Uterus (tissue), 4 donors: ENCODE results near the gene RSRC1. TPM values are rescaled to one million over a fixed set of nuclear protein-coding genes. Genes with fewer than 3 reads are reported as not detected.
"Not testable (repeated sequence)": the region's sequence is repeated elsewhere in the genome, so short reads cannot be mapped to it uniquely, and the experiment has no call there.

Experiments used
- DNase-seq, 2 donors: peaks; one replicate each; pipeline ENCODE4 v3.0.0-alpha.2; 2019 to 2020
- H3K27ac ChIP-seq, 2 donors: fragments of 200-600 bp; sonication (generic); 1 replicate in 1 of 2; 2 replicates in 1 of 2; pipeline ENCODE4 v1.5.1; 2016 to 2018
- H3K27me3 ChIP-seq, 2 donors: fragments of 200-600 bp; sonication (generic); one replicate each; pipeline ENCODE4 v1.5.1; 2018 to 2019; ENCODE audit warnings: control low read depth in 1 of 2
- H3K36me3 ChIP-seq, 2 donors: fragments of 200-600 bp; sonication (generic); one replicate each; pipeline ENCODE4 v1.5.1; 2019; ENCODE audit warnings: control low read depth in 1 of 2
- H3K4me1 ChIP-seq, 2 donors: fragments of 200-600 bp; sonication (generic); one replicate each; pipeline ENCODE4 v1.5.1; 2018 to 2019; ENCODE audit warnings: control low read depth in 1 of 2
- H3K4me3 ChIP-seq, 2 donors: fragments of 200-600 bp; sonication (generic); 1 replicate in 1 of 2; 2 replicates in 1 of 2; pipeline ENCODE4 v1.5.1; 2018 to 2019; ENCODE audit warnings: mild to moderate bottlenecking in 1 of 2
- H3K9me3 ChIP-seq, 2 donors: fragments of 200-600 bp; sonication (generic); one replicate each; pipeline ENCODE4 v1.5.1; 2019; ENCODE audit warnings: control low read depth in 1 of 2
- POLR2A ChIP-seq, 2 donors: fragments of 450-650 bp; IDR thresholded peaks; one replicate each; pipeline ENCODE4 v1.6.1; 2016; ENCODE audit warnings: antibody characterized with exemption in 2 of 2, mild to moderate bottlenecking in 1 of 2, moderate library complexity in 1 of 2
- intact Hi-C: fragments of 100-400 bp; cut with DNase I; formaldehyde crosslinking; loops from one replicate; pipeline ENCODE4 v1.15.1; 2023; ENCODE audit warnings: low total_unique reads
- total RNA-seq, 4 donors: library from RNA; depleted of rRNA in 3 of 4; stranded (reverse); fragments of >200 nt in 3 of 4; gene quantifications; one replicate each; pipeline versions ENCODE4 v1.1.0 to v1.2.4, GENCODE V29; 2014 to 2023
- TF ChIP-seq, protein P1 (sequence below), 4 experiments: fragments of 200-600 bp in 2 of 4; fragments of 450-650 bp in 2 of 4; sonication (generic) in 2 of 4; IDR thresholded peaks; one replicate each; pipeline ENCODE4 v1.5.1; 2016 to 2019; ENCODE audit warnings: antibody characterized with exemption in 4 of 4, mild to moderate bottlenecking in 2 of 4, moderate library complexity in 1 of 4
- donor health status: DM: yes; HTN: yes; CAD: no.

RSRC1 gene
- total RNA-seq, 4 donors from 2014 or later = 24.1 to 128 (median 60.6) TPM

DNA sequence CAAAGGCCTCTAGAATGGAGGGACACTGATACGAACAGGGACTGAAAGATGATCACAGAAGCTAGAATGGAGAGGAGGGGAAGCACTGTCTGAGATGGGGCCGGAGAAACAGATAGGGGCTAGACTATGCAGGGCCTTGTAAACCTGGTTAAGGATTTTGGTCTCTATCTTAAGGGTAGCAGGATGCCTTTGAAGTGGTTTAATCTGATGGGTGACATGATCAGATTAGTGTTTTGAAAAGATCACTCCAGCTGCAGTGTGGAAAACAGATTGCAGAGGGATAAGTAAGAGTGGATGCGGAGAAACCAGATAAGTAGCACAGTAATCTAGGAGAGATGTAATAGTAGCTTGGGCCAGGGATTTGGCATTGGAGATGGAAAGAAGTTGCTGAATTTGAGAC lies 108.1 kb downstream of the RSRC1 start:
- no peak for DNase-seq
- Histone ChIP-seq H3K9me3 (no peaks in the 10 kb centered on the region), H3K4me3 (no peak overlapping the region), H3K27ac (no peak overlapping the region), H3K4me1 (no peaks in the 10 kb centered on the region), H3K36me3 (no peaks in the 10 kb centered on the region), H3K27me3 (no peaks in the 10 kb centered on the region)
- intact Hi-C loops = no loop called here
- TF ChIP-seq, protein P1, sequence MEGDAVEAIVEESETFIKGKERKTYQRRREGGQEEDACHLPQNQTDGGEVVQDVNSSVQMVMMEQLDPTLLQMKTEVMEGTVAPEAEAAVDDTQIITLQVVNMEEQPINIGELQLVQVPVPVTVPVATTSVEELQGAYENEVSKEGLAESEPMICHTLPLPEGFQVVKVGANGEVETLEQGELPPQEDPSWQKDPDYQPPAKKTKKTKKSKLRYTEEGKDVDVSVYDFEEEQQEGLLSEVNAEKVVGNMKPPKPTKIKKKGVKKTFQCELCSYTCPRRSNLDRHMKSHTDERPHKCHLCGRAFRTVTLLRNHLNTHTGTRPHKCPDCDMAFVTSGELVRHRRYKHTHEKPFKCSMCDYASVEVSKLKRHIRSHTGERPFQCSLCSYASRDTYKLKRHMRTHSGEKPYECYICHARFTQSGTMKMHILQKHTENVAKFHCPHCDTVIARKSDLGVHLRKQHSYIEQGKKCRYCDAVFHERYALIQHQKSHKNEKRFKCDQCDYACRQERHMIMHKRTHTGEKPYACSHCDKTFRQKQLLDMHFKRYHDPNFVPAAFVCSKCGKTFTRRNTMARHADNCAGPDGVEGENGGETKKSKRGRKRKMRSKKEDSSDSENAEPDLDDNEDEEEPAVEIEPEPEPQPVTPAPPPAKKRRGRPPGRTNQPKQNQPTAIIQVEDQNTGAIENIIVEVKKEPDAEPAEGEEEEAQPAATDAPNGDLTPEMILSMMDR (IDR thresholded peaks at IDR 0.05) = no peak
- no peak for TF ChIP-seq POLR2A (IDR thresholded peaks at IDR 0.05)

DNA sequence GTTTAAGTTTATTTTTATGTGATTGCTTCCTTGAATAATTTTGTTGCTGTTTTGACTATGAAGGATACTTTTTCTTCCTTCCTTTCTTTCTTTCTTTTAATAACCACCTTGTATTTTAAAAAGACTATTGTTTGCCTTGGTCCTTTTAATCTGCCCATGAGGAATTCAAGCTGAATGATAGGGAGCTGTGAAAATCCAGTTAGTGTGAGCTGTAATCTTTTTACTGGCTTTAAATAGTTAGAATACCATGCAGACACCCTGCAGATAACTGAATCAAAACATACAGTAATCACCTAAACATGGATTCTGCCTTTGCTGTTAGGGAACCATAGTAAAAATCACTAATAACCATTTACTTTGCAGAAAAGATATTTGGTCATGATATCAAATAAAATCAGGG lies 110.7 kb downstream of the RSRC1 start:
- TF ChIP-seq POLR2A (IDR thresholded peaks at IDR 0.05) = no peak
- TF ChIP-seq, protein P1 (IDR thresholded peaks at IDR 0.05) = no peak

DNA sequence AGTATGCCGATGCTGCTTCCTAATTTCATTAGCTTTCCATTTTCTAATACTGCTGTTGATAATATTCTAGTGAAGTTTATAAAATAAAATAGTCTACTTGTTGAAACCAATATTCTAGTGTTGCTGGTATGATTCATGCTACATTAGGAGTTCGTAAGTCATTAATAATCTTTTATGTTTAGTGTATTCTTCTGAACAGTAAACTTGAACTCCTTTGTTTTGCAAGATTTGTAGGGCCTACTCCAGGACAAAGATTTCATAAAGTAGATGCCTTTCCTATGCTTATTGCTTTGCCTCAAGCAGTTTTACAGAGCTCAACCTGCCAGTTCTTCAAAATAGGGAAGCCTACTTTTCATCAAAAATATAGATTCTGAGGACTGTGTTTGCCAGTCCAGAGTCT lies 111.5 kb downstream of the RSRC1 start:
- Histone ChIP-seq H3K9me3 (no peaks in the 10 kb centered on the region), H3K4me3 (no peak overlapping the region), H3K27ac (no peak overlapping the region), H3K36me3 (no peaks in the 10 kb centered on the region), H3K4me1 (no peaks in the 10 kb centered on the region), H3K27me3 (no peaks in the 10 kb centered on the region)
- intact Hi-C loops = no loop called here
- TF ChIP-seq POLR2A (IDR thresholded peaks at IDR 0.05) = no peak
- TF ChIP-seq, protein P1 (IDR thresholded peaks at IDR 0.05) = no peak
- DNase-seq = no peak

More for the DNA sequence above, 110.7 kb downstream of the RSRC1 start:
- Histone ChIP-seq H3K27me3 (no peaks in the 10 kb centered on the region), H3K4me3 (no peak overlapping the region), H3K27ac (no peak overlapping the region), H3K36me3 (no peaks in the 10 kb centered on the region), H3K4me1 (no peaks in the 10 kb centered on the region), H3K9me3 (no peaks in the 10 kb centered on the region)
- no peak for DNase-seq
- intact Hi-C loops = no loop called here

DNA sequence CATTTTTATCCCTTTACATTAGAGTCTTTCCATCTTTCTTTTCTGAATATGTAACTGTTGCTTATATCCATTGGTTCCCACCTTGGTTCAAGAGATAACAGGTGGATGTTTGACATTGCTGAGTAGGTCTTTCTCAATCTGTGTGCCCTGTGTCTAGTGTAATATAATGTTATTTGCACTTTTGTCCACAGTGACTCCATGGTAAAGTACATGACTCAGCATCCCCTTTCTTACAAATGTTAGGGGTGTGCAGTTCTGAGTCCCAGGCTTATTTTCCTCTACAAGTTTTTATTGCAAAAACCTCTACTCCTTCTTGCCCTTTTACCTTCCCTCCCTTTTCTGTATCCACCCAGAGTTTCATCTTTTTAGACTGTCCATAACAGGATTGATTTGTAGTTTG lies 116.5 kb downstream of the RSRC1 start:
- Histone ChIP-seq H3K9me3 (no peaks in the 10 kb centered on the region), H3K4me1 (no peaks in the 10 kb centered on the region), H3K36me3 (no peaks in the 10 kb centered on the region), H3K27ac (no peak overlapping the region), H3K4me3 (no peak overlapping the region), H3K27me3 (no peaks in the 10 kb centered on the region)
- intact Hi-C loops = no loop called here
- no peak for DNase-seq
- no peak for TF ChIP-seq POLR2A (IDR thresholded peaks at IDR 0.05)
- TF ChIP-seq, protein P1 (IDR thresholded peaks at IDR 0.05) = no peak

GRCh38 chr3:158228942-158229341 lies 119.1 kb downstream of the RSRC1 start:
- DNase-seq, H3K27me3 ChIP-seq, intact Hi-C loops, H3K27ac ChIP-seq, H3K4me1 ChIP-seq, H3K9me3 ChIP-seq, H3K4me3 ChIP-seq, H3K36me3 ChIP-seq: not testable (repeated sequence)

DNA sequence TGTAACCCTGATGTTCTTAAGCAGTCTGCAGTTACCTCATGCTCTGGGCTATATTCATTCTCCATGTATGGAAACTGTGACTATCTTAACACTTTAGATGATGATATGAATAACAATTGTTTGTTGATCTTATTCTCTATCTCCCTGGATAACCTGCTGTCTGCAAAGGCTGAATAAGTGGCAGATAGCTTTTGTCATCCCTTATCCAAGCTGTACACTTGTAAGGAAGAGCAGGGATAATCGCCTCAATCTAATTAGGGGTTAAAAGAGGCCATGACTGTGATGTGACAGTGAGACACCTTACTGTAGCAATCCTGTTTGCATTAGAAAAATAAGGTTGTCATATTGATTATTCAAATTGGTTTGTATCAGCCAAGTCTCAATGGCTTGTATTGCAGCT lies 123.9 kb downstream of the RSRC1 start:
- no peaks in the 10 kb centered on the region for H3K36me3 ChIP-seq
- no peaks in the 10 kb centered on the region for H3K9me3 ChIP-seq
- intact Hi-C loops = no loop called here
- TF ChIP-seq, protein P1 (IDR thresholded peaks at IDR 0.05) = no peak
- no peak for TF ChIP-seq POLR2A (IDR thresholded peaks at IDR 0.05)
- no peaks in the 10 kb centered on the region for H3K27me3 ChIP-seq
- DNase-seq = no peak
- no peak overlapping the region for H3K4me3 ChIP-seq
- H3K27ac ChIP-seq = no peak overlapping the region
- no peaks in the 10 kb centered on the region for H3K4me1 ChIP-seq
